ENCODE data around the gene ACVRL1.
A peak's percentile ranks its signal among the peaks of the same experiment; 100 is the strongest.

The ACVRL1 gene

DNA sequence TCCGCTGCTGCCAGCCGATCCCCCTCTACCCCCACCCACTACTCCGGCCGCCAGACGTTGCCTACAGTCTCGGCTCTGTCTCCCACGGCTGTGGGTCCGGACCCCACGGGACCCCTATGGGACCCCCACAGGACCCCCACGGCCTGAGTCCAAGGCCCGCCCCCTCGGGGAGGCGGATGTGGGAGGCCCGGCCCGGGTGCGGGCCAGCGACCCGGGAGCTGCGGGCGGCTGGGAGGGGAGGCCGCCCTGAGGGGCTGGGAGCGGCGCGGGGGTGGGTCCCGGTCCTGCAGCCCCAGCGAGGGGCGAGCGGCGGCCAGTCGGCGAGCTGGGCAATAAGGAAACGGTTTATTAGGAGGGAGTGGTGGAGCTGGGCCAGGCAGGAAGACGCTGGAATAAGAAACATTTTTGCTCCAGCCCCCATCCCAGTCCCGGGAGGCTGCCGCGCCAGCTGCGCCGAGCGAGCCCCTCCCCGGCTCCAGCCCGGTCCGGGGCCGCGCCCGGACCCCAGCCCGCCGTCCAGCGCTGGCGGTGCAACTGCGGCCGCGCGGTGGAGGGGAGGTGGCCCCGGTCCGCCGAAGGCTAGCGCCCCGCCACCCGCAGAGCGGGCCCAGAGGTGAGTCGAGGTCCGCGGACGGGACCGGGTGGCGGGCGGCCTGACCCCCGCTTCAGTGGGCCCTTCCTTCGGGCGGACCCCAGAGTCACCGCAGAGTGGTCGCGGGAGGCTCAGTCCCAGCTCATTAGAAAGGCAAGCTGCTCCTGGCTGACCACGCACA lies at the start of gene ACVRL1:
Gene ACVRL1, plus strand, starts transcription at position 422 of the 773 bp plus-strand sequence. CDS start 4,971 bp downstream, outside the sequence.
- H3K4me3 ChIP-seq (ENCODE audit: low read length), result peak within 1 kb of the TSS; percentile 39
- no peak for DNase-seq (ENCODE audit: low read depth)
- TF ChIP-seq, protein P1, sequence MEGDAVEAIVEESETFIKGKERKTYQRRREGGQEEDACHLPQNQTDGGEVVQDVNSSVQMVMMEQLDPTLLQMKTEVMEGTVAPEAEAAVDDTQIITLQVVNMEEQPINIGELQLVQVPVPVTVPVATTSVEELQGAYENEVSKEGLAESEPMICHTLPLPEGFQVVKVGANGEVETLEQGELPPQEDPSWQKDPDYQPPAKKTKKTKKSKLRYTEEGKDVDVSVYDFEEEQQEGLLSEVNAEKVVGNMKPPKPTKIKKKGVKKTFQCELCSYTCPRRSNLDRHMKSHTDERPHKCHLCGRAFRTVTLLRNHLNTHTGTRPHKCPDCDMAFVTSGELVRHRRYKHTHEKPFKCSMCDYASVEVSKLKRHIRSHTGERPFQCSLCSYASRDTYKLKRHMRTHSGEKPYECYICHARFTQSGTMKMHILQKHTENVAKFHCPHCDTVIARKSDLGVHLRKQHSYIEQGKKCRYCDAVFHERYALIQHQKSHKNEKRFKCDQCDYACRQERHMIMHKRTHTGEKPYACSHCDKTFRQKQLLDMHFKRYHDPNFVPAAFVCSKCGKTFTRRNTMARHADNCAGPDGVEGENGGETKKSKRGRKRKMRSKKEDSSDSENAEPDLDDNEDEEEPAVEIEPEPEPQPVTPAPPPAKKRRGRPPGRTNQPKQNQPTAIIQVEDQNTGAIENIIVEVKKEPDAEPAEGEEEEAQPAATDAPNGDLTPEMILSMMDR (conservative IDR thresholded peaks at IDR 0.05; ENCODE audit: low read depth, low read length), result no peak

DNA sequence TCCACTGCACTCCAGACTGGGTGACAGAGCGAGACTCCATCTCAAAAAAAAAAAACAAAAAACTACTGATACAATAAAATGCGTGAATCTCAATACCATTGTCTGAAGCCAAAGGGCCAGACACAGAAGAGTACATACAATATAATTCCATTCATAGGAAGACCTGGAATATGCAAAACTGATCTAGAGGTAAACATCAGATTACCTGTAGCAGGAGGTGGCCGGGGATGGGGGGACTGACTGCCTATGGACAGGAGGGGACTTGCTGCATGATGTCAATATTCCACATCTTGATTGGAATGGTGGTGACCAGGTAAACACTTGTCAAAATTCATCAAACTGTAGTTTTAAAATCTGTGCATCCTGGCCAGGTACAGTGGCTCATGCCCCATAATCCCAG lies 46.3 kb upstream of the ACVRL1 start:
- DNase-seq (ENCODE audit: low read depth), result no peak
- TF ChIP-seq, protein P1 (conservative IDR thresholded peaks at IDR 0.05; ENCODE audit: low read depth, low read length), result no peak
- H3K4me3 ChIP-seq (ENCODE audit: low read length), result no peak overlapping the region

DNA sequence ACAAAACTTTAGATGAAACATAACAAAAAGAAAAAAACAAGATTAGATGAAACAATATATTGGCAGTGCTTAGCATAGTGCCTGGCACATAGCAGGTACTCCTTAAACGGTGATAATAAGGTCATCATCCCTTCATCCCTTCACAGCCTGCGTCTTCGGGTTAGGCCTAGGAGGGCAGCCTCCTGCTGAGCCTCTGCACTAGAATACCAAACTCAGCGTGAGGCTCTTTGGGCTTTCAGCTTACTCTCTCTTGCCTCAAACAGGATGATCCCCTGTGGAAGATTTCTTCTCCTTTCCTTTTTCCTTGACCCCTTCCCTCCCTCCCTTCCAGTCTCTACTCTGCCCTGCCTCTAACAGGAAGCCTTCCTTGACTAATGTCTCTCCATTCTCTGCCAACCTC lies 44.4 kb upstream of the ACVRL1 start:
- no peak for DNase-seq (ENCODE audit: low read depth)
- TF ChIP-seq, protein P1 (conservative IDR thresholded peaks at IDR 0.05; ENCODE audit: low read depth, low read length), result no peak
- no peak overlapping the region for H3K4me3 ChIP-seq (ENCODE audit: low read length)

DNA sequence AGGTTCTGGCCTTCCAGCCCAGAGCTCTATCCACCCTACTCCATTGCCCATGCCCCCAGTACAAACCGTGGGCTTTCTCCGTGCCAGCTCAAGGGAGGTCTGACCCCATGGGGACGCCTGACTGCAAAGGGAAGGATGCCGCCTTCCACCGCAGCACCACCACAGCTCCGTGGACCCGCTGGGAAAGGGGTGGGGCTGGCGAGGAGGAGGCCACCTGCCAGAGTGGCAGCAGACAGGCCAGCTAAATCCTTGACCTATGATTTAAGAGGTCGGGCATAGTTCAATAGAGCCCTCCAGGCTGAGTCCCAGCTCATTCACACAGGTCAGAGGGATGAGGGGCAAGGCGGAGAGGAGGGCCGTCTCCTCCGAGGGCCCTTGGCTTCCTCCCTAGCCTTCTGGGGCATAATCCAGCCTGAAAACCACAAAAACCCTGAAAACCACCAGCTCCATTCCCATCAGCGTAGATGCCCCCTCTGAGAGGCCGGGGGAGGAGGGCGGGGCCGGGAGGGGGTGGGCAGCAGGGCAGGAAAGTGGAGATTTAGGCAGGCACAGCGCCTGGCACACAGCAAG lies 43.9 kb upstream of the ACVRL1 start:
- peak overlapping the region; percentile 51 for H3K4me3 ChIP-seq (ENCODE audit: low read length)
- no peak for DNase-seq (ENCODE audit: low read depth)
- TF ChIP-seq, protein P1 (conservative IDR thresholded peaks at IDR 0.05; ENCODE audit: low read depth, low read length), result no peak

DNA sequence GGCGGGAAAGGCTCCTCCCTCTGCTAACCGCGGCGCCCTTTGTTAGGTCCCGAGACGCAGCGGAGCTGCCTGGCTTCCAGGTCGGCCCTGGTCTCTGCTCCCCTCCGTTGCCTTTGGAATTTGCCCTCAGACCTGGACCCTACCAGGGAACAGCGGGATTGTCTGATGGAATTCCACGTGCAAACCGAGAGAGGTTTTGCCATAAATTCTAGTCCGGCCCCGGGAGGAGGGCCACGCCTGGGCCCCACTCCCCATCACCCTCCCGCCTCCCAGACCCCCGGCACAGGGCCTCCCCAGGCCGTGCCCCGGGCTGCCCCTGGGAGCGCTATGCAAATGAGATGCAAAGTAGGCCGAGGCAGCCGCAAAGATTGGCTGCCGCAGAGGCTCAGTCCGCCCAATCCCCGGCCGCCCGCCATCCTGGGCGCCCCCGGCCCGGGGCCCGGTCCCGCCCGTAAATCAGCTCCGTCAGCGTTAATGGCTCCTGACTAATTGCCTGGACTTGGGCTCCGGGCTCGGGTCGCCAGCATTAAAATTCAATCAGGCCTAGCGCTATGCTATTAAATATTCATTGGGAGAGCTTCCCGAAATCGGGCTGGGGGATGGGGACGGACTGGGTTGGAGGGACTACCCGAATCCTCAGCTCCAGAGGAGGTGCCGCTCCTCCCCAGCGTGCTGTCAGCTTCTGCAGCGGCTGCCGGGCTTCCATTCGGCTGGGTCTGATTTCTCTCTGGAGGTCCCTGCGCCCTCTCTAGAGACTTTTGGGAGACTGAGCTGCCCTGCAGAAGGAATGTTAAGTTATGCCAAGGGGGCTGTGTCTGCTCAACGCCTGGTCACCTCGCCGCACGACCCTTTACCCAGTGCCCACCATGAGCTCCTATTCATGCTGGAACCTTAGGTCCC lies 43.1 kb upstream of the ACVRL1 start:
- TF ChIP-seq, protein P1 (conservative IDR thresholded peaks at IDR 0.05; ENCODE audit: low read depth, low read length), result no peak
- H3K4me3 ChIP-seq (ENCODE audit: low read length), result peak overlapping the region; percentile 51
- DNase-seq (ENCODE audit: low read depth), result no peak

DNA sequence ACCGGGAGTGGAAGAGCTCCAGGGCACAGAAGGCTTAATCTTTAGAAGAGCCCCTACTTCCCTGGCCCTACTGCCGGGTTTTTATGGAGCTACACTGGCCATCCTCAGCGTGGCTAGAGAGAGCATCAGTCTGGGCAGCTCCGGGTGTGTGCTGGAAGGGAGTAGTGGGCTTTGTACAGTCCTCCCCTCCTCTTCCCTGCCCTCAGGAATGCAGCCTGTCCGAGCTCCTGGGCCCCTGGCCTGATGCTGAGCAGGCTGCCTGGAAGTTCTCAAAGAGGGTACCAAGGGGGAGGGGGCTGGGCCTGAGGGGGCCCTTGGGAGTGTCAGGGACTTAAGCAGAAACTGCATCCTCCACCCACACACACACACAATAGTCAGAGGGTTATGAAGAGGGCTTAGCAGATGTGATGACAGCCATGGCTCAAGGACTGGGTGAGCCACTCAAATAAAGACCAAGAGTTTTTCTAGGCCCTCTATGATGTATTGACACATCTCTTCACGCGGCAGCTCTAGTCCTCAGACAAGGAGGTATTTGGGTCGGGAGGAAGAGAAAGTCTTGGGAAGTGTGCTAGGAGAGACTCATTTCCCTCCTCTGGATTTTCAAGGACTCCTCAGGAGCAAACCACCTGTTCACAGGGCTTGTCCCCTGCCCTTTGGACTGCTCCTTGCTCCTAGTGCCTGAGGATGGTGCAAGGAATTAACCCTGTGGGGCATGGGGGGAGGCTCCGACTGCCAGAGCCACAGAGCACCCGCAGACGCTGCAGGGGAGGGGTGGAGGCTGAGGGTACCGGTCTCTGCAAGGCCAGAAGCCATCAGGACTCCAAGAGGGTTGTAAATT lies 42.3 kb upstream of the ACVRL1 start:
- no peak for DNase-seq (ENCODE audit: low read depth)
- H3K4me3 ChIP-seq (ENCODE audit: low read length), result peak overlapping the region; percentile 51
- TF ChIP-seq, protein P1 (conservative IDR thresholded peaks at IDR 0.05; ENCODE audit: low read depth, low read length), result no peak

All from retinal pigment epithelial cell (primary cell).